ENCODE results near the gene LDLRAD4. TPM values are rescaled to one million over a fixed set of nuclear protein-coding genes. Genes with fewer than 3 reads are reported as not detected.

Gene LDLRAD4
- total and polyA plus RNA-seq, 5 donors from 2014 or later = 42.4 to 207 (median 49.8) TPM

- Histone ChIP-seq H3K27ac (ENCODE audit: insufficient read depth, low read length, poor library complexity, severe bottlenecking) (no peak overlapping the region), H3K27me3 (ENCODE audit: control insufficient read depth, insufficient read depth, low read length) (no peaks in the 10 kb centered on the region), H3K4me3 (ENCODE audit: low read depth, low read length) (no peak overlapping the region), H3K36me3 (ENCODE audit: control insufficient read depth, insufficient read depth, low read length) (no peaks in the 10 kb centered on the region), H3K4me1 (ENCODE audit: control insufficient read depth, insufficient read depth, low read length, poor library complexity, severe bottlenecking) (no peaks in the 10 kb centered on the region), H3K9me3 (ENCODE audit: control insufficient read depth in 2 of 2, low read length in 2 of 2) (no peaks in the 10 kb centered on the region)
- Mint-ChIP-seq H3K36me3 (peaks cover 31% of the 10 kb centered on the region), H3K9me3 (no peaks in the 10 kb centered on the region), H3K27ac (peak overlapping the region in 1 of 3 donors; percentile 57), H3K27me3 (no peaks in the 10 kb centered on the region), H3K4me1 (peaks cover 16 to 68% (median 29%) of the 10 kb centered on the region in 4 donors), H3K4me3 (no peak overlapping the region)
- ATAC-seq (ENCODE audit: low read depth in 2 of 2) (no peak), DNase-seq (no peak)
These were observed 331.3 kb downstream of the LDLRAD4 start for GRCh38 chr18:13549880-13550232.

GRCh38 chr18:13550418-13551304, 332.1 kb downstream of the LDLRAD4 start:
- H3K27ac Mint-ChIP-seq = peak overlapping the region in 2 of 3 donors; percentile 35 to 79
- no peaks in the 10 kb centered on the region for H3K27me3 Mint-ChIP-seq
- no peaks in the 10 kb centered on the region for H3K36me3 ChIP-seq (ENCODE audit: control insufficient read depth, insufficient read depth, low read length)
- no peak overlapping the region for H3K27ac ChIP-seq (ENCODE audit: insufficient read depth, low read length, poor library complexity, severe bottlenecking)
- peaks cover 20 to 65% (median 31%) of the 10 kb centered on the region in 4 donors for H3K4me1 Mint-ChIP-seq
- no peak overlapping the region for H3K4me3 Mint-ChIP-seq
- no peak overlapping the region for H3K4me3 ChIP-seq (ENCODE audit: low read depth, low read length)
- no peak for DNase-seq
- H3K27me3 ChIP-seq (ENCODE audit: control insufficient read depth, insufficient read depth, low read length) = no peaks in the 10 kb centered on the region
- ATAC-seq (ENCODE audit: low read depth in 2 of 2) = no peak
- H3K36me3 Mint-ChIP-seq = peaks cover 24% of the 10 kb centered on the region
- H3K9me3 Mint-ChIP-seq = no peaks in the 10 kb centered on the region
- no peaks in the 10 kb centered on the region for H3K4me1 ChIP-seq (ENCODE audit: control insufficient read depth, insufficient read depth, low read length, poor library complexity, severe bottlenecking)
- no peaks in the 10 kb centered on the region for H3K9me3 ChIP-seq (ENCODE audit: control insufficient read depth in 2 of 2, low read length in 2 of 2)

- Histone ChIP-seq H3K27me3 (ENCODE audit: control insufficient read depth, insufficient read depth, low read length) (no peaks in the 10 kb centered on the region), H3K9me3 (ENCODE audit: control insufficient read depth in 2 of 2, low read length in 2 of 2) (no peaks in the 10 kb centered on the region), H3K4me1 (ENCODE audit: control insufficient read depth, insufficient read depth, low read length, poor library complexity, severe bottlenecking) (no peaks in the 10 kb centered on the region), H3K4me3 (ENCODE audit: low read depth, low read length) (no peak overlapping the region), H3K27ac (ENCODE audit: insufficient read depth, low read length, poor library complexity, severe bottlenecking) (no peak overlapping the region), H3K36me3 (ENCODE audit: control insufficient read depth, insufficient read depth, low read length) (no peaks in the 10 kb centered on the region)
- DNase-seq (no peak), ATAC-seq (ENCODE audit: low read depth in 2 of 2) (no peak)
- Mint-ChIP-seq H3K9me3 (no peaks in the 10 kb centered on the region), H3K27ac (peak overlapping the region in 1 of 3 donors; percentile 79), H3K27me3 (no peaks in the 10 kb centered on the region), H3K36me3 (peaks cover 28% of the 10 kb centered on the region), H3K4me3 (no peak overlapping the region), H3K4me1 (peaks cover 22 to 64% (median 33%) of the 10 kb centered on the region in 4 donors)
These were observed 332.7 kb downstream of the LDLRAD4 start for GRCh38 chr18:13551305-13551603.

GRCh38 chr18:13551841-13552733, 333.5 kb downstream of the LDLRAD4 start:
- H3K4me1 Mint-ChIP-seq = peaks cover 24 to 65% (median 35%) of the 10 kb centered on the region in 4 donors
- no peaks in the 10 kb centered on the region for H3K27me3 ChIP-seq (ENCODE audit: control insufficient read depth, insufficient read depth, low read length)
- H3K36me3 ChIP-seq (ENCODE audit: control insufficient read depth, insufficient read depth, low read length) = no peaks in the 10 kb centered on the region
- no peak overlapping the region for H3K4me3 ChIP-seq (ENCODE audit: low read depth, low read length)
- H3K4me3 Mint-ChIP-seq = peak overlapping the region in 1 of 4 donors; percentile 38
- no peak for ATAC-seq (ENCODE audit: low read depth in 2 of 2)
- no peak for DNase-seq
- H3K27me3 Mint-ChIP-seq = no peaks in the 10 kb centered on the region
- H3K9me3 ChIP-seq (ENCODE audit: control insufficient read depth in 2 of 2, low read length in 2 of 2) = no peaks in the 10 kb centered on the region
- H3K27ac Mint-ChIP-seq = peak overlapping the region in 2 of 3 donors; percentile 67 to 83
- peaks cover 29% of the 10 kb centered on the region for H3K36me3 Mint-ChIP-seq
- H3K9me3 Mint-ChIP-seq = no peaks in the 10 kb centered on the region
- no peak overlapping the region for H3K27ac ChIP-seq (ENCODE audit: insufficient read depth, low read length, poor library complexity, severe bottlenecking)
- no peaks in the 10 kb centered on the region for H3K4me1 ChIP-seq (ENCODE audit: control insufficient read depth, insufficient read depth, low read length, poor library complexity, severe bottlenecking)

- Histone ChIP-seq H3K36me3 (ENCODE audit: control insufficient read depth, insufficient read depth, low read length) (no peaks in the 10 kb centered on the region), H3K27ac (ENCODE audit: insufficient read depth, low read length, poor library complexity, severe bottlenecking) (no peak overlapping the region), H3K9me3 (ENCODE audit: control insufficient read depth in 2 of 2, low read length in 2 of 2) (no peaks in the 10 kb centered on the region), H3K4me3 (ENCODE audit: low read depth, low read length) (no peak overlapping the region), H3K27me3 (ENCODE audit: control insufficient read depth, insufficient read depth, low read length) (no peaks in the 10 kb centered on the region), H3K4me1 (ENCODE audit: control insufficient read depth, insufficient read depth, low read length, poor library complexity, severe bottlenecking) (no peaks in the 10 kb centered on the region)
- ATAC-seq (ENCODE audit: low read depth in 2 of 2) (no peak), DNase-seq (no peak)
- H3K27me3 Mint-ChIP-seq = no peaks in the 10 kb centered on the region
- H3K27ac Mint-ChIP-seq = peak overlapping the region in 1 of 3 donors; percentile 67
- no peaks in the 10 kb centered on the region for H3K9me3 Mint-ChIP-seq
- no peak overlapping the region for H3K4me3 Mint-ChIP-seq
- H3K4me1 Mint-ChIP-seq = peaks cover 25 to 72% (median 38%) of the 10 kb centered on the region in 4 donors
- peaks cover 29% of the 10 kb centered on the region for H3K36me3 Mint-ChIP-seq
These were observed 334.9 kb downstream of the LDLRAD4 start for GRCh38 chr18:13553449-13553848.

- Mint-ChIP-seq H3K4me3 (no peak overlapping the region), H3K27me3 (no peaks in the 10 kb centered on the region), H3K27ac (peak overlapping the region in 2 of 3 donors; percentile 43 to 56), H3K36me3 (peaks cover 16% of the 10 kb centered on the region), H3K9me3 (no peaks in the 10 kb centered on the region), H3K4me1 (peaks cover 13 to 67% (median 38%) of the 10 kb centered on the region in 4 donors)
- Histone ChIP-seq H3K36me3 (ENCODE audit: control insufficient read depth, insufficient read depth, low read length) (no peaks in the 10 kb centered on the region), H3K9me3 (ENCODE audit: control insufficient read depth in 2 of 2, low read length in 2 of 2) (no peaks in the 10 kb centered on the region), H3K4me3 (ENCODE audit: low read depth, low read length) (no peak overlapping the region), H3K4me1 (ENCODE audit: control insufficient read depth, insufficient read depth, low read length, poor library complexity, severe bottlenecking) (peaks cover 3% of the 10 kb centered on the region), H3K27ac (ENCODE audit: insufficient read depth, low read length, poor library complexity, severe bottlenecking) (no peak overlapping the region), H3K27me3 (ENCODE audit: control insufficient read depth, insufficient read depth, low read length) (no peaks in the 10 kb centered on the region)
- DNase-seq (no peak), ATAC-seq (ENCODE audit: low read depth in 2 of 2) (no peak)
These were observed 336.6 kb downstream of the LDLRAD4 start for GRCh38 chr18:13555192-13555591.

GRCh38 chr18:13555865-13556264, 337.3 kb downstream of the LDLRAD4 start:
- no peaks in the 10 kb centered on the region for H3K27me3 Mint-ChIP-seq
- DNase-seq (no peak), ATAC-seq (ENCODE audit: low read depth in 2 of 2) (no peak)
- Histone ChIP-seq H3K27ac (ENCODE audit: insufficient read depth, low read length, poor library complexity, severe bottlenecking) (peak overlapping the region; percentile 9), H3K4me3 (ENCODE audit: low read depth, low read length) (no peak overlapping the region), H3K36me3 (ENCODE audit: control insufficient read depth, insufficient read depth, low read length) (no peaks in the 10 kb centered on the region), H3K4me1 (ENCODE audit: control insufficient read depth, insufficient read depth, low read length, poor library complexity, severe bottlenecking) (peaks cover 3% of the 10 kb centered on the region), H3K27me3 (ENCODE audit: control insufficient read depth, insufficient read depth, low read length) (no peaks in the 10 kb centered on the region), H3K9me3 (ENCODE audit: control insufficient read depth in 2 of 2, low read length in 2 of 2) (no peaks in the 10 kb centered on the region)
- no peak overlapping the region for H3K4me3 Mint-ChIP-seq
- peaks cover 12 to 70% (median 40%) of the 10 kb centered on the region in 4 donors for H3K4me1 Mint-ChIP-seq
- H3K36me3 Mint-ChIP-seq = peaks cover 13% of the 10 kb centered on the region
- H3K9me3 Mint-ChIP-seq = no peaks in the 10 kb centered on the region
- peak overlapping the region; percentile 33 to 64 (median 48) for H3K27ac Mint-ChIP-seq
